ENCODE data around the gene CRABP1.

GRCh38 chr15:78372880-78373279, 32.7 kb downstream of the CRABP1 start:
- TF ChIP-seq CTCF (IDR thresholded peaks at IDR 0.05) (no peak), POLR2A (IDR thresholded peaks at IDR 0.05) (no peak), POLR2AphosphoS5 (IDR thresholded peaks at IDR 0.05) (no peak)
